GM12878 (cell line): ENCODE measurements around the gene DUSP22. TPM values are rescaled to one million over a fixed set of nuclear protein-coding genes. Genes with fewer than 3 reads are reported as not detected.

Experiments
- CHD2 ChIP-seq: IDR thresholded peaks from 2 replicates; pipeline ENCODE4 v1.6.1; 2011; ENCODE audit warnings: low read depth, low read length, improper control_type of control experiment, borderline replicate concordance
- EGR1 ChIP-seq, 2 experiments: IDR thresholded peaks; 1 replicate in 1 of 2; 2 replicates in 1 of 2; pipeline ENCODE4 v1.6.1; 2011 to 2012; ENCODE audit warnings: low read depth in 2 of 2, low read length in 2 of 2, borderline replicate concordance in 1 of 2, mild to moderate bottlenecking in 1 of 2, moderate library complexity in 1 of 2
- FOS ChIP-seq: IDR thresholded peaks from 3 replicates; pipeline ENCODE4 v1.6.1; 2011; ENCODE audit warnings: borderline replicate concordance; ENCODE audit not compliant: insufficient read length; ENCODE audit errors: extremely low read depth
- HCFC1 ChIP-seq: fragments of 150-350 bp; IDR thresholded peaks from 2 replicates; pipeline ENCODE4 v1.6.1; 2014; ENCODE audit warnings: low read length
- NFYB ChIP-seq: IDR thresholded peaks from 2 replicates; pipeline ENCODE4 v1.6.1; 2011; ENCODE audit warnings: low read depth, mild to moderate bottlenecking, low read length, improper control_type of control experiment, moderate library complexity; ENCODE audit not compliant: insufficient read depth
- NRF1 ChIP-seq: conservative IDR thresholded peaks from 2 replicates; pipeline ENCODE4 v1.6.1; 2011; ENCODE audit warnings: mild to moderate bottlenecking, low read depth, low read length, improper control_type of control experiment
- PML ChIP-seq: IDR thresholded peaks from 2 replicates; pipeline ENCODE4 v1.6.1; 2012; ENCODE audit warnings: low read length, inconsistent platforms
- RAD51 ChIP-seq: fragments of 450-650 bp; IDR thresholded peaks from 2 replicates; pipeline ENCODE4 v1.6.1; 2016; ENCODE audit warnings: moderate library complexity, mild to moderate bottlenecking, inconsistent platforms
- SIX5 ChIP-seq: IDR thresholded peaks from 2 replicates; pipeline ENCODE4 v1.6.1; 2011; ENCODE audit warnings: mild to moderate bottlenecking, low read depth, low read length, moderate library complexity; ENCODE audit not compliant: severe bottlenecking
- SMC3 ChIP-seq: IDR thresholded peaks from 2 replicates; pipeline ENCODE4 v1.6.1; 2011; ENCODE audit warnings: low read length, improper control_type of control experiment, borderline replicate concordance
- TCF7 ChIP-seq: IDR thresholded peaks from 2 replicates; pipeline ENCODE4 v1.6.1; 2014; ENCODE audit warnings: antibody characterized with exemption, borderline replicate concordance
- ZNF217 ChIP-seq: fragments of 450-650 bp; IDR thresholded peaks from 2 replicates; pipeline ENCODE4 v1.6.1; 2017; ENCODE audit warnings: antibody characterized with exemption, mild to moderate bottlenecking
- polyA plus RNA-seq, 11 experiments: library from polyadenylated mRNA; depleted of rRNA in 4 of 11; unstranded in 6 of 11; stranded (reverse) in 5 of 11; fragments of >200 nt; fragmentation: Nextera tagmentation in 4 of 11; fragmentation: Illumina TruSeq in 1 of 11; extraction: Ambion mirVana in 4 of 11; extraction: Trizol in 1 of 11; gene quantifications; 1 replicate in 1 of 11; 2 replicates in 10 of 11; pipeline versions ENCODE4 v1.2.1 to v1.2.3, GENCODE V29; 2011 to 2016; ENCODE audit warnings: inconsistent platforms in 2 of 11, missing spikeins in 2 of 11, low read depth in 1 of 11
- total RNA-seq, 4 experiments: library from RNA; depleted of rRNA in 3 of 4; stranded (reverse); fragments of >200 nt in 3 of 4; fragmentation: Illumina TruSeq in 1 of 4; extraction: Trizol in 1 of 4; gene quantifications; 2 replicates each; pipeline versions ENCODE4 v1.2.1 to v1.2.3, GENCODE V29; 2013 to 2021
- TF ChIP-seq, protein P1 (sequence below): IDR thresholded peaks from 2 replicates; pipeline ENCODE4 v1.6.1; 2012; ENCODE audit warnings: low read depth, low read length, improper control_type of control experiment
- TF ChIP-seq, protein P2 (sequence below): fragments of 450-650 bp; IDR thresholded peaks from 2 replicates; pipeline ENCODE4 v1.6.1; 2016; ENCODE audit warnings: mild to moderate bottlenecking, moderate library complexity, borderline replicate concordance
- TF ChIP-seq, protein P3 (sequence below): IDR thresholded peaks from 2 replicates; pipeline ENCODE4 v1.6.1; 2012; ENCODE audit warnings: improper control_type of control experiment, low read depth, low read length; ENCODE audit not compliant: insufficient replicate concordance

DUSP22 gene
- total and polyA plus RNA-seq, 10 of the 15 experiments (the other 5 are each of a cell fraction or from before 2014, with no cell fraction given) = 78.9 to 156 (median 107) TPM

DNA sequence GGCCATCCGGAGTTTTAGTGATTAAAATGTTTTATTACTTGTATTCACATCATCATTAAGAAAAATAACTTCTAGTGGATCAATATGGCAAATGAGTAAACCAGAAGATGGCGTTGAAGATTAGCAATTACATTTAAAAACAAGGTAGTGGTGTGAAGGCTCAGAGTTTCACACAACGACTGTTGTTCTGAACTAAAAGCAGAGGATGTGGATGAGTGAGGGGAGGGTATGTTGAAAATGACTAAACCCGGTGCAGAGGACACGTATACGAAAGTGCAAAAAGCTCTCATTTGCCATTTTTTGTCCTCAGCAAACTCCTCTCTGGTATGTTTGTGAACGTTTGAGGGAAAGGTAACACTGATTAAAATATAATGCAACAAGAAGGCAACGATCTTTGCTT is 97.3 kb downstream of the DUSP22 start (continued):
- TF ChIP-seq, protein P1, sequence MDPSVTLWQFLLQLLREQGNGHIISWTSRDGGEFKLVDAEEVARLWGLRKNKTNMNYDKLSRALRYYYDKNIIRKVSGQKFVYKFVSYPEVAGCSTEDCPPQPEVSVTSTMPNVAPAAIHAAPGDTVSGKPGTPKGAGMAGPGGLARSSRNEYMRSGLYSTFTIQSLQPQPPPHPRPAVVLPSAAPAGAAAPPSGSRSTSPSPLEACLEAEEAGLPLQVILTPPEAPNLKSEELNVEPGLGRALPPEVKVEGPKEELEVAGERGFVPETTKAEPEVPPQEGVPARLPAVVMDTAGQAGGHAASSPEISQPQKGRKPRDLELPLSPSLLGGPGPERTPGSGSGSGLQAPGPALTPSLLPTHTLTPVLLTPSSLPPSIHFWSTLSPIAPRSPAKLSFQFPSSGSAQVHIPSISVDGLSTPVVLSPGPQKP = no peak
- TF ChIP-seq SMC3 (no peak), HCFC1 (no peak), SIX5 (no peak), TCF7 (no peak), NRF1 (no peak), PML (0 out of 2 replicates have a peak, but pooled peaks have one; percentile 59), FOS (no peak), EGR1 (IDR thresholded peaks at IDR 0.05; ENCODE audit: borderline replicate concordance in 1 of 2, low read depth in 2 of 2, low read length in 2 of 2) (no peak), RAD51 (no peak), CHD2 (no peak), NFYB (no peak), ZNF217 (no peak)
- TF ChIP-seq, protein P2, sequence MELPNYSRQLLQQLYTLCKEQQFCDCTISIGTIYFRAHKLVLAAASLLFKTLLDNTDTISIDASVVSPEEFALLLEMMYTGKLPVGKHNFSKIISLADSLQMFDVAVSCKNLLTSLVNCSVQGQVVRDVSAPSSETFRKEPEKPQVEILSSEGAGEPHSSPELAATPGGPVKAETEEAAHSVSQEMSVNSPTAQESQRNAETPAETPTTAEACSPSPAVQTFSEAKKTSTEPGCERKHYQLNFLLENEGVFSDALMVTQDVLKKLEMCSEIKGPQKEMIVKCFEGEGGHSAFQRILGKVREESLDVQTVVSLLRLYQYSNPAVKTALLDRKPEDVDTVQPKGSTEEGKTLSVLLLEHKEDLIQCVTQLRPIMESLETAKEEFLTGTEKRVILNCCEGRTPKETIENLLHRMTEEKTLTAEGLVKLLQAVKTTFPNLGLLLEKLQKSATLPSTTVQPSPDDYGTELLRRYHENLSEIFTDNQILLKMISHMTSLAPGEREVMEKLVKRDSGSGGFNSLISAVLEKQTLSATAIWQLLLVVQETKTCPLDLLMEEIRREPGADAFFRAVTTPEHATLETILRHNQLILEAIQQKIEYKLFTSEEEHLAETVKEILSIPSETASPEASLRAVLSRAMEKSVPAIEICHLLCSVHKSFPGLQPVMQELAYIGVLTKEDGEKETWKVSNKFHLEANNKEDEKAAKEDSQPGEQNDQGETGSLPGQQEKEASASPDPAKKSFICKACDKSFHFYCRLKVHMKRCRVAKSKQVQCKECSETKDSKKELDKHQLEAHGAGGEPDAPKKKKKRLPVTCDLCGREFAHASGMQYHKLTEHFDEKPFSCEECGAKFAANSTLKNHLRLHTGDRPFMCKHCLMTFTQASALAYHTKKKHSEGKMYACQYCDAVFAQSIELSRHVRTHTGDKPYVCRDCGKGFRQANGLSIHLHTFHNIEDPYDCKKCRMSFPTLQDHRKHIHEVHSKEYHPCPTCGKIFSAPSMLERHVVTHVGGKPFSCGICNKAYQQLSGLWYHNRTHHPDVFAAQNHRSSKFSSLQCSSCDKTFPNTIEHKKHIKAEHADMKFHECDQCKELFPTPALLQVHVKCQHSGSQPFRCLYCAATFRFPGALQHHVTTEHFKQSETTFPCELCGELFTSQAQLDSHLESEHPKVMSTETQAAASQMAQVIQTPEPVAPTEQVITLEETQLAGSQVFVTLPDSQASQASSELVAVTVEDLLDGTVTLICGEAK = no peak
- TF ChIP-seq, protein P3, sequence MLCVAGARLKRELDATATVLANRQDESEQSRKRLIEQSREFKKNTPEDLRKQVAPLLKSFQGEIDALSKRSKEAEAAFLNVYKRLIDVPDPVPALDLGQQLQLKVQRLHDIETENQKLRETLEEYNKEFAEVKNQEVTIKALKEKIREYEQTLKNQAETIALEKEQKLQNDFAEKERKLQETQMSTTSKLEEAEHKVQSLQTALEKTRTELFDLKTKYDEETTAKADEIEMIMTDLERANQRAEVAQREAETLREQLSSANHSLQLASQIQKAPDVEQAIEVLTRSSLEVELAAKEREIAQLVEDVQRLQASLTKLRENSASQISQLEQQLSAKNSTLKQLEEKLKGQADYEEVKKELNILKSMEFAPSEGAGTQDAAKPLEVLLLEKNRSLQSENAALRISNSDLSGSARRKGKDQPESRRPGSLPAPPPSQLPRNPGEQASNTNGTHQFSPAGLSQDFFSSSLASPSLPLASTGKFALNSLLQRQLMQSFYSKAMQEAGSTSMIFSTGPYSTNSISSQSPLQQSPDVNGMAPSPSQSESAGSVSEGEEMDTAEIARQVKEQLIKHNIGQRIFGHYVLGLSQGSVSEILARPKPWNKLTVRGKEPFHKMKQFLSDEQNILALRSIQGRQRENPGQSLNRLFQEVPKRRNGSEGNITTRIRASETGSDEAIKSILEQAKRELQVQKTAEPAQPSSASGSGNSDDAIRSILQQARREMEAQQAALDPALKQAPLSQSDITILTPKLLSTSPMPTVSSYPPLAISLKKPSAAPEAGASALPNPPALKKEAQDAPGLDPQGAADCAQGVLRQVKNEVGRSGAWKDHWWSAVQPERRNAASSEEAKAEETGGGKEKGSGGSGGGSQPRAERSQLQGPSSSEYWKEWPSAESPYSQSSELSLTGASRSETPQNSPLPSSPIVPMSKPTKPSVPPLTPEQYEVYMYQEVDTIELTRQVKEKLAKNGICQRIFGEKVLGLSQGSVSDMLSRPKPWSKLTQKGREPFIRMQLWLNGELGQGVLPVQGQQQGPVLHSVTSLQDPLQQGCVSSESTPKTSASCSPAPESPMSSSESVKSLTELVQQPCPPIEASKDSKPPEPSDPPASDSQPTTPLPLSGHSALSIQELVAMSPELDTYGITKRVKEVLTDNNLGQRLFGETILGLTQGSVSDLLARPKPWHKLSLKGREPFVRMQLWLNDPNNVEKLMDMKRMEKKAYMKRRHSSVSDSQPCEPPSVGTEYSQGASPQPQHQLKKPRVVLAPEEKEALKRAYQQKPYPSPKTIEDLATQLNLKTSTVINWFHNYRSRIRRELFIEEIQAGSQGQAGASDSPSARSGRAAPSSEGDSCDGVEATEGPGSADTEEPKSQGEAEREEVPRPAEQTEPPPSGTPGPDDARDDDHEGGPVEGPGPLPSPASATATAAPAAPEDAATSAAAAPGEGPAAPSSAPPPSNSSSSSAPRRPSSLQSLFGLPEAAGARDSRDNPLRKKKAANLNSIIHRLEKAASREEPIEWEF = no peak
